Measurements from ENCODE around the gene MAGEA11. TPM values are rescaled to one million over a fixed set of nuclear protein-coding genes. Genes with fewer than 3 reads are reported as not detected.

The MAGEA11 gene
- total and polyA plus RNA-seq, 2 of the 4 experiments (the other 2 are of a cell fraction): not detected

- Histone ChIP-seq H3K9me3 (ENCODE audit: control insufficient read depth, insufficient read depth, low read length) (no peaks in the 10 kb centered on the region), H3K4me1 (ENCODE audit: control insufficient read depth, insufficient read depth, low read length) (no peaks in the 10 kb centered on the region), H3K14ac (replicated peaks; ENCODE audit: low read depth, low read length) (no peak overlapping the region), H3K18ac (ENCODE audit: low read depth, low read length) (no peak overlapping the region), H4K8ac (ENCODE audit: low read depth in 2 of 2, low read length in 2 of 2) (no peak overlapping the region), H3K27me3 (ENCODE audit: control insufficient read depth, insufficient read depth, low read length) (no peaks in the 10 kb centered on the region), H3K4me2 (ENCODE audit: low read depth, low read length) (no peak overlapping the region), H3K4ac (ENCODE audit: low read depth, low read length) (no peak overlapping the region), H4K91ac (ENCODE audit: insufficient read depth, low read depth, low read length) (no peak overlapping the region), H2AK9ac (replicated peaks; ENCODE audit: low read depth, low read length, poor library complexity) (no peak overlapping the region), H3K27ac (ENCODE audit: insufficient read depth, low read length) (no peak overlapping the region), H3K23ac (ENCODE audit: low read depth, low read length) (no peak overlapping the region), H3K4me3 (ENCODE audit: insufficient read depth, low read depth, low read length) (no peak overlapping the region), H4K20me1 (ENCODE audit: insufficient read depth, low read length) (no peaks in the 10 kb centered on the region), H3K56ac (ENCODE audit: extremely low read depth, insufficient read depth, low read length) (no peak overlapping the region), H3K36me3 (ENCODE audit: control insufficient read depth, insufficient read depth, low read length) (no peaks in the 10 kb centered on the region), H2BK5ac (ENCODE audit: low read depth, low read length, poor library complexity, severe bottlenecking) (no peak overlapping the region), H2AFZ (replicated peaks; ENCODE audit: low read length, poor library complexity) (no peak overlapping the region), H3K9ac (ENCODE audit: low read depth, low read length) (no peak overlapping the region), H3K79me1 (ENCODE audit: low read depth in 1 of 2, low read length in 2 of 2) (no peaks in the 10 kb centered on the region), H2BK20ac (ENCODE audit: low read depth, low read length) (no peak overlapping the region), H3K9me1 (ENCODE audit: insufficient read depth, low read length) (no peaks in the 10 kb centered on the region), H4K5ac (ENCODE audit: low read depth, low read length) (no peak overlapping the region), H2BK15ac (ENCODE audit: low read depth, low read length) (no peak overlapping the region), H2BK120ac (ENCODE audit: low read depth, low read length) (no peak overlapping the region), H2AK5ac (ENCODE audit: low read depth, low read length) (no peak overlapping the region)
- dilution Hi-C loops (cut with HindIII; ENCODE audit: low sequenced_read_pairs, unreplicated experiment): no loop called here
- in situ Hi-C loops (cut with MboI; ENCODE audit: low sequenced_read_pairs): loop anchor here (25.0 kb wide), 1 partner anchor 133 kb away; no protein-coding TSS in a partner anchor
- no TSS peak for BruUV-seq (replicated peaks)
- ChIA-PET CTCF (no interaction called here), POLR2A (ENCODE audit: unreplicated experiment) (no interaction called here)
- ATAC-seq (ENCODE audit: low read depth) (no peak), DNase-seq (no peak)
- WGBS, 2 experiments (ENCODE audit: extremely low coverage in 2 of 2, insufficient read length in 1 of 2): 40% methylated on average over 1 of the region's 5 CpGs; no CpG with 5 or more reads in 1 of the 2 experiments
- TF ChIP-seq CHD1 (IDR thresholded peaks at IDR 0.05; ENCODE audit: low read depth, low read length) (no peak), BHLHE40 (IDR thresholded peaks at IDR 0.05; ENCODE audit: low read depth, low read length) (no peak), MXI1 (IDR thresholded peaks at IDR 0.05; ENCODE audit: borderline replicate concordance, low read depth, low read length) (no peak), RCOR1 (IDR thresholded peaks at IDR 0.05; ENCODE audit: insufficient replicate concordance, low read length) (no peak), RAD21 (IDR thresholded peaks at IDR 0.05; ENCODE audit: low read length) (no peak), NFE2L2 (IDR thresholded peaks at IDR 0.05; ENCODE audit: low read depth, low read length) (no peak)
- TF ChIP-seq, protein P1, sequence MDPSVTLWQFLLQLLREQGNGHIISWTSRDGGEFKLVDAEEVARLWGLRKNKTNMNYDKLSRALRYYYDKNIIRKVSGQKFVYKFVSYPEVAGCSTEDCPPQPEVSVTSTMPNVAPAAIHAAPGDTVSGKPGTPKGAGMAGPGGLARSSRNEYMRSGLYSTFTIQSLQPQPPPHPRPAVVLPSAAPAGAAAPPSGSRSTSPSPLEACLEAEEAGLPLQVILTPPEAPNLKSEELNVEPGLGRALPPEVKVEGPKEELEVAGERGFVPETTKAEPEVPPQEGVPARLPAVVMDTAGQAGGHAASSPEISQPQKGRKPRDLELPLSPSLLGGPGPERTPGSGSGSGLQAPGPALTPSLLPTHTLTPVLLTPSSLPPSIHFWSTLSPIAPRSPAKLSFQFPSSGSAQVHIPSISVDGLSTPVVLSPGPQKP (IDR thresholded peaks at IDR 0.05; ENCODE audit: borderline replicate concordance, low read depth, low read length): no peak
- intact Hi-C loops (cut with micrococcal nuclease): no loop called here
These were observed 7.2 kb upstream of the MAGEA11 start for GRCh38 chrX:149704664-149705063.
